Hepatocyte (in vitro differentiated cells): ENCODE results near the gene KRTAP10-2. TPM values are rescaled to one million over a fixed set of nuclear protein-coding genes. Genes with fewer than 3 reads are reported as not detected.

Source experiments
- DNase-seq: peaks from one replicate; pipeline ENCODE4 v3.0.0-alpha.2; 2016; ENCODE audit warnings: low spot score
- H2AFZ ChIP-seq: fragments of 200-600 bp; sonication (generic); 2 replicates; pipeline ENCODE4 v1.6.0; 2016; ENCODE audit warnings: antibody characterized with exemption, mild to moderate bottlenecking
- H3K27ac ChIP-seq: fragments of 200-600 bp; sonication (generic); 2 replicates; pipeline ENCODE4 v1.5.1; 2016; ENCODE audit warnings: mild to moderate bottlenecking
- H3K27me3 ChIP-seq: fragments of 200-600 bp; sonication (generic); 2 replicates; pipeline ENCODE4 v1.6.1; 2016
- H3K36me3 ChIP-seq: fragments of 200-600 bp; sonication (generic); replicated peaks from 2 replicates; pipeline ENCODE4 v1.5.1; 2016; ENCODE audit warnings: low read depth; ENCODE audit not compliant: insufficient read depth
- H3K4me1 ChIP-seq: fragments of 200-600 bp; sonication (generic); 2 replicates; pipeline ENCODE4 v1.5.1; 2016; ENCODE audit warnings: mild to moderate bottlenecking, moderate library complexity; ENCODE audit not compliant: insufficient read depth
- H3K4me2 ChIP-seq: fragments of 200-600 bp; sonication (generic); 2 replicates; pipeline ENCODE4 v1.6.0; 2016
- H3K4me3 ChIP-seq: fragments of 200-600 bp; sonication (generic); 2 replicates; pipeline ENCODE4 v1.5.1; 2016; ENCODE audit warnings: mild to moderate bottlenecking
- H3K79me2 ChIP-seq: fragments of 200-600 bp; sonication (generic); 2 replicates; pipeline ENCODE4 v1.6.0; 2017; ENCODE audit warnings: mild to moderate bottlenecking
- H3K9me2 ChIP-seq: fragments of 200-600 bp; sonication (generic); replicated peaks from 2 replicates; pipeline ENCODE4 v1.6.0; 2017; ENCODE audit warnings: mild to moderate bottlenecking; ENCODE audit not compliant: insufficient read depth
- H3K9me3 ChIP-seq: fragments of 200-600 bp; sonication (generic); 2 replicates; pipeline ENCODE4 v1.5.1; 2016; ENCODE audit warnings: low read depth, mild to moderate bottlenecking
- H4K20me1 ChIP-seq: fragments of 200-600 bp; sonication (generic); 2 replicates; pipeline ENCODE4 v1.6.0; 2016; ENCODE audit warnings: mild to moderate bottlenecking; ENCODE audit not compliant: insufficient read depth, poor library complexity, severe bottlenecking
- CTCF ChIP-seq: fragments of 200-600 bp; sonication (generic); IDR thresholded peaks from 2 replicates; pipeline ENCODE4 v1.5.1; 2016; ENCODE audit warnings: antibody characterized with exemption, mild to moderate bottlenecking; ENCODE audit not compliant: poor library complexity
- EZH2 ChIP-seq: fragments of 200-600 bp; sonication (generic); IDR thresholded peaks from 2 replicates; pipeline ENCODE4 v1.6.1; 2016; ENCODE audit warnings: antibody characterized with exemption, mild to moderate bottlenecking, borderline replicate concordance
- EZH2phosphoT487 ChIP-seq: fragments of 200-600 bp; sonication (generic); IDR thresholded peaks from one replicate; pipeline ENCODE4 v1.6.1; 2018; ENCODE audit warnings: antibody characterized with exemption, mild to moderate bottlenecking, low read depth, moderate library complexity; ENCODE audit not compliant: unreplicated experiment, severe bottlenecking
- WGBS: methylation state at CpG from one replicate; pipeline ENCODE4 v1.1.6; 2016; ENCODE audit warnings: low lambda C conversion rate; ENCODE audit errors: missing lambda C conversion rate; 5-methylcytosine and 5-hydroxymethylcytosine counted together
- polyA plus RNA-seq: library from polyadenylated mRNA; unstranded; fragments of >200 nt; fragmentation: Nextera tagmentation; extraction: Ambion mirVana; gene quantifications from 2 replicates; pipeline ENCODE4 v1.2.1, GENCODE V29; 2016
- total RNA-seq: library from RNA; depleted of rRNA; stranded (reverse); fragments of >200 nt; gene quantifications from 2 replicates; pipeline ENCODE4 v1.2.3, GENCODE V29; 2014

KRTAP10-2 gene
- total and polyA plus RNA-seq, 2 experiments from 2014 or later: not detected

DNA sequence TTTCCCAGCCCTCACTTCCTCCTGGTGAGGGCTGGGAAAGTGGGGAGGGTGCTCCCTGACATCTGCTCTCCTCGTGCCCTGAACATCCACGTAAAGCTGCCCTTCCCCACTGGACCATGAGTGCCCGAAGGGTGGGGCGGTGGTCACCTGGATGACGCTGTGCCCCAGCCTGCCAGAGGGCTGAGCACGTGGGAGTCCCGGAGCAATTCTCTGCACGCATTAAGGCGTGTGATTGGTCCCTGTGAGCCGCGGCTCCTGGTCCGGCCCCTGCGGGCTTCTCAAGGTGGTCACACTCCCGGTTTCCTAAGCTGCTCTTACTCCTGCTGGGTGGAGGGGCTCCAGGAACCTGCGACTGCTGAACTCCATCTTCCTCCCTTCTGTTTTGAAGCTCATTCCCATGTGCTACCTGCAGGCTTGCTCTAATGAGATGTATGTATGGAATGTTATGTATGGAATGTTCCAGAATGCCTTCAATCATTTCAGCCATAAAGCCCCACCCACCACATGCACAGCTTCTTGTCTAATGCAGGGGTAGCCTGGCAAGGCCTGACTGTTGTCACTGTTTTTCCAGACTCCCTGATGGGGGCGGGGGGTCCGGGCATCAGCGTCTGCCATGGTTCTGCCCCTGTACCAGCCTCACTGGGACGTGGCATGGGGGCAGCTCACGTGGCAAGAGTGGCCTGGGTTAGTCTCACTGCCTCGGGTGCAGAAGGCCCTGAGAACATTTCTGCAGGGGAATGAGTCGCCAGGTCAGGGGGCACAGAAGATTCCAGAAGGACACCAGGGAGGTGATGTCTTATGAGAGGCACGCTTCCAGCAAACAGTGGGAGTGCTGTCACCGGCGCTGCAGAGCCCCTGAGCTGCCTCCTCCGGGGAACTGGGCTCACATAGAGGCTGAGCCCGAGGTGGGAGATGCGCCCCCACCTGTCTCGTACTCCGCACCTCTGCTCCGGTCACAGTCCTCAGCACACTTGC, 30.7 kb downstream of the KRTAP10-2 start:
- Histone ChIP-seq H3K36me3 (no peaks in the 10 kb centered on the region), H3K79me2 (no peaks in the 10 kb centered on the region), H3K27me3 (no peaks in the 10 kb centered on the region), H3K9me3 (no peaks in the 10 kb centered on the region), H3K4me3 (no peak overlapping the region), H2AFZ (no peak overlapping the region), H3K9me2 (no peaks in the 10 kb centered on the region), H4K20me1 (no peaks in the 10 kb centered on the region), H3K4me2 (no peak overlapping the region), H3K27ac (no peak overlapping the region), H3K4me1 (no peaks in the 10 kb centered on the region)
- DNase-seq: no peak
- TF ChIP-seq EZH2phosphoT487 (no peak), CTCF (no peak), EZH2 (no peak)
- 88% methylated on average over 31 of the region's 31 CpGs for WGBS

DNA sequence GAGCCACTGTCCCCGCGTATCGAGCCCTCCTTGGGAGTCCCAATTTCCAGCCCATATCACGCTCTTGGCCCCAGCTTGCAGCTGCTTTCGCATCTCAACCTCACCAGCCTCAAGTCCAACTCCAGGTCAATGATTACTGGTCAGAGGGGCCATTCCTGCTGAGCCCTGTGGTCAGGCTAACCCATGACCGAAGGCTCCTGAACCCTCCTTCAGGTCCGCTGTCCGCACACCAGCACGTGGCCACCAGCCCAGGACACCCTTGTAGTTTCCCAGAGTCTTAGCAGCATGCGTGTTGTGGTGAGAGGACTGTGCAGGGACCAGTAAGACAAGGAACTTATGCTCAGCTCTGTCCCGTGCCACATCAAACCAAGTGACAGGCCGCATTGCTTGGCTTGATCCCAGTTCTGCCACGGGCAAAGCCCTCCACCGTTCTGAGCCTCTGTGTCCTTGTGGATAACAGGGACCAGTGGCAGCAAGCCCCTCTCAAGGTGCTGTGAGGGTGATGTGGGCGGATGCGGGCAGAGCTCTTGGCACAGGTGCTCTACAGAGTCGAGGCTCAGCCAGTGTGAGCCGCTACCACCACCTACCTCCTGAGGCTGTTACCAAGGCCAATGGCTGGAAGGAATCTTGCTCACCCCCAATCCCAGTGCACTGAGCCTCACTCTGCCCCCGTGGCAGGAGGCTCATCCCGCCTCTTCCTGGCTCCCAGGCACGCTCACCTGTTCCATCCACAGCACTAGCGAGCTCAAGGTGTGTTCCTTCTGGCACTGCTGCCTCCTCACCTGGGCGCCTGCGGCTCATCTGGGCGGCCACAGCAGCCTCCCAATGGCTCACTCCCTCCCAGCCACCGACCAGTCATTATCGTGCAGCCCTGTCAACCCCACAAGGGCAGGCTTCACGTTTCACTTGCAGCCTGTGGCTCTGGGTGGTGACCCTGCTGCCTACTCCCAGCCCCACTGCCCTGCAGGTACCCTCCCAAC, 31.7 kb downstream of the KRTAP10-2 start:
- Histone ChIP-seq H3K9me2 (no peaks in the 10 kb centered on the region), H3K27ac (no peak overlapping the region), H3K4me3 (no peak overlapping the region), H4K20me1 (no peaks in the 10 kb centered on the region), H3K36me3 (no peaks in the 10 kb centered on the region), H3K27me3 (no peaks in the 10 kb centered on the region), H3K9me3 (no peaks in the 10 kb centered on the region), H2AFZ (no peak overlapping the region), H3K4me2 (no peak overlapping the region), H3K4me1 (no peaks in the 10 kb centered on the region), H3K79me2 (no peaks in the 10 kb centered on the region)
- no peak for TF ChIP-seq EZH2phosphoT487
- TF ChIP-seq CTCF: no peak
- TF ChIP-seq EZH2: no peak
- 94% methylated on average over 27 of the region's 28 CpGs for WGBS
- DNase-seq: no peak

- TF ChIP-seq EZH2: no peak
- H3K4me1 ChIP-seq: no peaks in the 10 kb centered on the region
- no peaks in the 10 kb centered on the region for H3K36me3 ChIP-seq
- 79% methylated on average over 12 of the region's 12 CpGs for WGBS
- no peaks in the 10 kb centered on the region for H3K9me2 ChIP-seq
- no peaks in the 10 kb centered on the region for H4K20me1 ChIP-seq
- H3K9me3 ChIP-seq: no peaks in the 10 kb centered on the region
- H3K27me3 ChIP-seq: no peaks in the 10 kb centered on the region
- H3K4me3 ChIP-seq: no peak overlapping the region
- H3K79me2 ChIP-seq: no peaks in the 10 kb centered on the region
- H3K4me2 ChIP-seq: no peak overlapping the region
- no peak for DNase-seq
- H2AFZ ChIP-seq: no peak overlapping the region
- H3K27ac ChIP-seq: no peak overlapping the region
Measured at GRCh38 chr21:44518686-44519085, 32.6 kb downstream of the KRTAP10-2 start.
